Astrocyte (in vitro differentiated cells and primary cell): ENCODE measurements around the gene MBD3L3. TPM values are rescaled to one million over a fixed set of nuclear protein-coding genes. Genes with fewer than 3 reads are reported as not detected.
"Not testable (repeated sequence)": the region's sequence is repeated elsewhere in the genome, so short reads cannot be mapped to it uniquely, and the experiment has no call there.

Experiments used
- DNase-seq: peaks from one replicate; pipeline ENCODE4 v3.0.0-alpha.2; 2010; ENCODE audit warnings: low read depth
- FAIRE-seq: peaks from 2 replicates; lab custom pipeline; 2011; peaks lifted over from hg19 to GRCh38; lab: Jason Lieb, UNC
- H2AFZ ChIP-seq: 2 replicates; pipeline ENCODE4 v1.6.0; 2012; ENCODE audit warnings: low read depth, low read length, inconsistent platforms
- H3K27ac ChIP-seq: 2 replicates; pipeline ENCODE4 v1.5.1; 2011; ENCODE audit warnings: low read depth, low read length, inconsistent platforms
- H3K27me3 ChIP-seq: 2 replicates; pipeline ENCODE4 v1.6.0; 2011; ENCODE audit warnings: low read length, inconsistent platforms; ENCODE audit not compliant: insufficient read depth
- H3K36me3 ChIP-seq: 2 replicates; pipeline ENCODE4 v1.5.1; 2011; ENCODE audit warnings: low read length, inconsistent platforms; ENCODE audit not compliant: insufficient read depth
- H3K4me1 ChIP-seq: 2 replicates; pipeline ENCODE4 v1.5.1; 2011; ENCODE audit warnings: low read length, inconsistent platforms; ENCODE audit not compliant: insufficient read depth
- H3K4me2 ChIP-seq: 2 replicates; pipeline ENCODE4 v1.6.0; 2012; ENCODE audit warnings: low read length, inconsistent platforms
- H3K4me3 ChIP-seq: 2 replicates; pipeline ENCODE4 v1.5.1; 2011; ENCODE audit warnings: low read depth, mild to moderate bottlenecking, low read length, inconsistent platforms; ENCODE audit not compliant: insufficient read depth
- H3K79me2 ChIP-seq: 2 replicates; pipeline ENCODE4 v1.6.0; 2012; ENCODE audit warnings: mild to moderate bottlenecking, low read length, inconsistent platforms; ENCODE audit not compliant: insufficient read depth
- H3K9ac ChIP-seq: 2 replicates; pipeline ENCODE4 v1.6.0; 2012; ENCODE audit warnings: mild to moderate bottlenecking, low read length, inconsistent platforms
- H3K9me3 ChIP-seq: 2 replicates; pipeline ENCODE4 v1.5.1; 2012; ENCODE audit warnings: low read depth, mild to moderate bottlenecking, low read length, inconsistent platforms; ENCODE audit not compliant: insufficient read depth
- H4K20me1 ChIP-seq: 2 replicates; pipeline ENCODE4 v1.6.0; 2012; ENCODE audit warnings: low read length, inconsistent platforms; ENCODE audit not compliant: insufficient read depth
- H3K27ac Mint-ChIP-seq: one replicate; pipeline ENCODE4 v1.8.0; 2021; ENCODE audit warnings: mild to moderate bottlenecking, mixed read lengths; ENCODE audit not compliant: unreplicated experiment
- H3K27me3 Mint-ChIP-seq: one replicate; pipeline ENCODE4 v1.8.0; 2021; ENCODE audit warnings: low read depth, mixed read lengths; ENCODE audit not compliant: unreplicated experiment
- H3K36me3 Mint-ChIP-seq: one replicate; pipeline ENCODE4 v1.8.0; 2021; ENCODE audit warnings: low read depth, mixed read lengths; ENCODE audit not compliant: unreplicated experiment
- H3K4me1 Mint-ChIP-seq: one replicate; pipeline ENCODE4 v1.8.0; 2021; ENCODE audit warnings: low read depth, mixed read lengths; ENCODE audit not compliant: unreplicated experiment
- H3K4me3 Mint-ChIP-seq: one replicate; pipeline ENCODE4 v1.8.0; 2021; ENCODE audit warnings: mild to moderate bottlenecking, moderate library complexity, mixed read lengths; ENCODE audit not compliant: unreplicated experiment
- H3K9me3 Mint-ChIP-seq: one replicate; pipeline ENCODE4 v1.8.0; 2021; ENCODE audit warnings: mild to moderate bottlenecking, mixed read lengths; ENCODE audit not compliant: unreplicated experiment
- CTCF ChIP-seq: IDR thresholded peaks from 2 replicates; pipeline ENCODE4 v1.5.1; 2011; ENCODE audit warnings: low read depth, mild to moderate bottlenecking, inconsistent platforms, low read length, moderate library complexity; ENCODE audit not compliant: insufficient read depth
- EZH2 ChIP-seq: IDR thresholded peaks from 2 replicates; pipeline ENCODE4 v1.6.1; 2012; ENCODE audit warnings: mild to moderate bottlenecking, low read length, inconsistent platforms; ENCODE audit not compliant: insufficient read depth
- total RNA-seq: library from RNA; stranded (reverse); gene quantifications from 2 replicates; pipeline ENCODE4 v1.2.1, GENCODE V29; 2021

Gene MBD3L3
- total RNA-seq, 1 donor from 2014 or later, result not detected

GRCh38 chr19:7063339-7063738 is 4.9 kb upstream of the MBD3L3 start:
- Mint-ChIP-seq H3K27me3 (no peaks in the 10 kb centered on the region), H3K27ac (no peak overlapping the region), H3K36me3 (no peaks in the 10 kb centered on the region), H3K4me1 (peaks cover 5% of the 10 kb centered on the region), H3K4me3 (no peak overlapping the region), H3K9me3 (no peaks in the 10 kb centered on the region)
- H3K4me2 ChIP-seq, result no peak overlapping the region
- no peaks in the 10 kb centered on the region for H3K4me1 ChIP-seq
- no peaks in the 10 kb centered on the region for H3K36me3 ChIP-seq
- H3K27me3 ChIP-seq, result no peaks in the 10 kb centered on the region
- DNase-seq, result no peak
- H3K27ac ChIP-seq, result no peak overlapping the region
- H3K79me2 ChIP-seq, result no peaks in the 10 kb centered on the region
- no peaks in the 10 kb centered on the region for H4K20me1 ChIP-seq
- no peak overlapping the region for H3K9ac ChIP-seq
- no peak overlapping the region for H3K4me3 ChIP-seq
- no peak overlapping the region for H2AFZ ChIP-seq
- TF ChIP-seq EZH2 (no peak), CTCF (no peak)
- H3K9me3 ChIP-seq, result no peaks in the 10 kb centered on the region
- no peak for FAIRE-seq

- H3K9me3 Mint-ChIP-seq, H3K9ac ChIP-seq, H3K36me3 ChIP-seq, H3K4me3 ChIP-seq, H4K20me1 ChIP-seq, H3K27me3 Mint-ChIP-seq, H3K4me1 ChIP-seq, H3K4me2 ChIP-seq, H2AFZ ChIP-seq, H3K36me3 Mint-ChIP-seq, H3K79me2 ChIP-seq, H3K27ac ChIP-seq, H3K27me3 ChIP-seq, DNase-seq, H3K4me3 Mint-ChIP-seq, H3K4me1 Mint-ChIP-seq, FAIRE-seq, H3K9me3 ChIP-seq, H3K27ac Mint-ChIP-seq: not testable (repeated sequence)
Observed at GRCh38 chr19:7059977-7060376, 1.5 kb upstream of the MBD3L3 start.

- not testable (repeated sequence) for H3K79me2 ChIP-seq, H3K9me3 Mint-ChIP-seq, H2AFZ ChIP-seq, H3K9me3 ChIP-seq, H3K4me3 ChIP-seq, H3K4me1 ChIP-seq, H3K9ac ChIP-seq, FAIRE-seq, H3K4me1 Mint-ChIP-seq, H3K36me3 Mint-ChIP-seq, H3K27me3 ChIP-seq, H3K27me3 Mint-ChIP-seq, H3K4me3 Mint-ChIP-seq, H3K4me2 ChIP-seq, H3K27ac Mint-ChIP-seq, H4K20me1 ChIP-seq, H3K36me3 ChIP-seq, DNase-seq, H3K27ac ChIP-seq
Observed at GRCh38 chr19:7056371-7056770, 2.1 kb downstream of the MBD3L3 start.

GRCh38 chr19:7055679-7056078 is 2.8 kb downstream of the MBD3L3 start:
- not testable (repeated sequence) for H3K36me3 Mint-ChIP-seq, H3K9me3 Mint-ChIP-seq, H3K79me2 ChIP-seq, DNase-seq, FAIRE-seq, H3K9ac ChIP-seq, H3K27me3 ChIP-seq, H3K4me3 Mint-ChIP-seq, H3K4me2 ChIP-seq, H3K4me3 ChIP-seq, H3K4me1 Mint-ChIP-seq, H2AFZ ChIP-seq, H3K9me3 ChIP-seq, H3K27ac Mint-ChIP-seq, H3K27ac ChIP-seq, H3K27me3 Mint-ChIP-seq, H3K4me1 ChIP-seq, H3K36me3 ChIP-seq, H4K20me1 ChIP-seq

GRCh38 chr19:7054635-7055368 is 3.7 kb downstream of the MBD3L3 start:
- not testable (repeated sequence) for FAIRE-seq, H3K27ac Mint-ChIP-seq, H3K27me3 Mint-ChIP-seq

More at GRCh38 chr19:7054635-7055368, 3.7 kb downstream of the MBD3L3 start:
- H3K36me3 Mint-ChIP-seq, H3K4me1 Mint-ChIP-seq, H3K27ac ChIP-seq, H3K4me3 Mint-ChIP-seq, H3K27me3 ChIP-seq, H3K4me1 ChIP-seq, H3K9me3 ChIP-seq, H3K36me3 ChIP-seq, H2AFZ ChIP-seq, H3K4me2 ChIP-seq, H4K20me1 ChIP-seq, H3K4me3 ChIP-seq, H3K79me2 ChIP-seq, DNase-seq, H3K9ac ChIP-seq, H3K9me3 Mint-ChIP-seq: not testable (repeated sequence)
